ENCODE results near the gene KCNQ1. TPM values are rescaled to one million over a fixed set of nuclear protein-coding genes. Genes with fewer than 3 reads are reported as not detected.

The KCNQ1 gene
- total and polyA plus RNA-seq, 9 of the 15 experiments (the other 6 are each of a cell fraction or from before 2014, with no cell fraction given): 0.44 TPM; not detected in 8

- TF ChIP-seq GTF2A2 (tag; IDR thresholded peaks at IDR 0.05) (no peak), MTF1 (CRISPR knock-in tag; IDR thresholded peaks at IDR 0.05; ENCODE audit: borderline replicate concordance) (no peak), CTBP1 (IDR thresholded peaks at IDR 0.05; ENCODE audit: borderline replicate concordance) (peak; percentile 89), ZNF551 (CRISPR knock-in tag; IDR thresholded peaks at IDR 0.05) (no peak), TCF15 (CRISPR knock-in tag; IDR thresholded peaks at IDR 0.05) (no peak), ARHGAP35 (IDR thresholded peaks at IDR 0.05; ENCODE audit: partially characterized antibody) (no peak), FOXO4 (CRISPR knock-in tag; IDR thresholded peaks at IDR 0.05) (no peak), ZNF253 (CRISPR knock-in tag; conservative IDR thresholded peaks at IDR 0.05) (no peak), ZNF121 (CRISPR knock-in tag; conservative IDR thresholded peaks at IDR 0.05) (no peak), FOS (IDR thresholded peaks at IDR 0.05; ENCODE audit: extremely low read depth, insufficient read length) (peak; percentile 23), ILF3 (IDR thresholded peaks at IDR 0.05; ENCODE audit: borderline replicate concordance) (no peak), HES1 (IDR thresholded peaks at IDR 0.05; ENCODE audit: low read depth) (peak; percentile 51; the same call in 1 of the 2 replicates), YBX1 (IDR thresholded peaks at IDR 0.05) (no peak), CGGBP1 (CRISPR knock-in tag; IDR thresholded peaks at IDR 0.05) (no peak), ZNF318 (IDR thresholded peaks at IDR 0.05; ENCODE audit: borderline replicate concordance in 1 of 2, low read depth in 1 of 2) (no peak), NKRF (IDR thresholded peaks at IDR 0.05; ENCODE audit: borderline replicate concordance) (no peak)
These were observed 401.2 kb downstream of the KCNQ1 start (continued) for GRCh38 chr11:2846056-2846455.
